Measurements from ENCODE around the gene RUNX2.

- no peak for TF ChIP-seq CTCF (IDR thresholded peaks at IDR 0.05; ENCODE audit: low read depth, low read length)
- TF ChIP-seq POLR2A (IDR thresholded peaks at IDR 0.05; ENCODE audit: extremely low read depth, insufficient read length): no peak
- no peak for TF ChIP-seq MAX (IDR thresholded peaks at IDR 0.05; ENCODE audit: low read depth, low read length)
- TF ChIP-seq MYC (IDR thresholded peaks at IDR 0.05; ENCODE audit: low read depth, low read length): no peak
Measured at GRCh38 chr6:45667766-45668165, 339.6 kb downstream of the RUNX2 start.

All from NB4 (cell line).